Measurements from ENCODE around the gene PAFAH2. TPM values are rescaled to one million over a fixed set of nuclear protein-coding genes. Genes with fewer than 3 reads are reported as not detected.

Gene PAFAH2
- total and polyA plus RNA-seq, 2 of the 8 experiments (the other 6 are each of a cell fraction or from before 2014, with no cell fraction given): 7.7 to 9.3 TPM

GRCh38 chr1:25936947-25937346, 60.9 kb downstream of the PAFAH2 start:
- no peak overlapping the region for H3K23ac ChIP-seq (ENCODE audit: insufficient read length)
- no peaks in the 10 kb centered on the region; a peak in 1 of 7 replicates for H3K4me1 ChIP-seq (replicated peaks in 1 of 4; ENCODE audit: control insufficient read depth in 3 of 4, insufficient read depth in 4 of 4, low read length in 3 of 4)
- H3K4me2 ChIP-seq (ENCODE audit: insufficient read depth in 1 of 2, low read depth in 2 of 2, low read length in 2 of 2): no peak overlapping the region
- H4K20me1 ChIP-seq (replicated peaks in 1 of 2; ENCODE audit: control insufficient read depth in 1 of 2, insufficient read depth in 2 of 2, low read length in 2 of 2): no peaks in the 10 kb centered on the region
- H2BK5ac ChIP-seq (ENCODE audit: low read depth, low read length): no peak overlapping the region
- H3K9me3 ChIP-seq (ENCODE audit: insufficient read depth in 2 of 2, low read depth in 1 of 2, low read length in 1 of 2): no peaks in the 10 kb centered on the region
- no peak overlapping the region for H3K14ac ChIP-seq (ENCODE audit: insufficient read length)
- no peak overlapping the region for H3K4ac ChIP-seq (replicated peaks; ENCODE audit: insufficient read length, low read depth, low read length)
- H2BK120ac ChIP-seq (replicated peaks; ENCODE audit: low read depth, low read length): no peak overlapping the region
- no peaks in the 10 kb centered on the region for H3K23me2 ChIP-seq (ENCODE audit: low read depth, low read length)
- DNase-seq (ENCODE audit: low read depth in 1 of 2, low spot score in 2 of 2): no peak
- no peaks in the 10 kb centered on the region for H3K36me3 ChIP-seq (ENCODE audit: control insufficient read depth in 2 of 4, insufficient read depth in 4 of 4, low read length in 3 of 4)
- 90% methylated on average over 4 of the region's 4 CpGs; no CpG with 5 or more reads in 1 of the 2 experiments for WGBS, 2 experiments (ENCODE audit: extremely low coverage in 1 of 2, insufficient coverage in 1 of 2, insufficient read length in 1 of 2, insufficient replicate concordance in 2 of 2, low coverage in 1 of 2, low lambda C conversion rate in 2 of 2, missing lambda C conversion rate in 1 of 2)
- H2BK15ac ChIP-seq (ENCODE audit: low read length): no peak overlapping the region
- H3K79me2 ChIP-seq (ENCODE audit: control insufficient read depth in 1 of 2, insufficient read depth in 2 of 2, low read length in 2 of 2): no peaks in the 10 kb centered on the region
- peak overlapping the region; percentile 7; the same call in 1 of the 2 replicates for H2AFZ ChIP-seq (ENCODE audit: low read length)
- no peak overlapping the region for H3K56ac ChIP-seq (replicated peaks; ENCODE audit: insufficient read length, low read depth, low read length)
- H4K8ac ChIP-seq (ENCODE audit: extremely low read depth, insufficient read depth, low read length): no peak overlapping the region
- no peak overlapping the region for H2BK12ac ChIP-seq (ENCODE audit: low read depth, low read length)
- H3K27me3 ChIP-seq (replicated peaks in 1 of 4; ENCODE audit: control insufficient read depth in 3 of 4, extremely low read depth in 1 of 4, insufficient read depth in 3 of 4, low read length in 3 of 4): no peaks in the 10 kb centered on the region
- H3K79me1 ChIP-seq (ENCODE audit: low read depth, low read length): no peaks in the 10 kb centered on the region
- H3K18ac ChIP-seq (ENCODE audit: extremely low read depth, low read length): no peak overlapping the region
- H2AK5ac ChIP-seq (ENCODE audit: low read depth, low read length): no peak overlapping the region
- TF ChIP-seq RBBP5 (IDR thresholded peaks at IDR 0.05; ENCODE audit: borderline replicate concordance, low read depth, low read length) (no peak), ATF2 (IDR thresholded peaks at IDR 0.05; ENCODE audit: low read length) (no peak), GTF2F1 (IDR thresholded peaks at IDR 0.05; ENCODE audit: borderline replicate concordance, low read depth, low read length) (no peak), POLR2A (IDR thresholded peaks at IDR 0.05; ENCODE audit: control extremely low read depth in 1 of 2, low read depth in 2 of 2, low read length in 2 of 2) (no peak)
- FAIRE-seq: no peak
- ChIA-PET POLR2A (ENCODE audit: partially characterized antibody) (no interaction called here), CTCF (ENCODE audit: partially characterized antibody) (interaction anchor here (0.7 to 1.2 kb wide), 4 partner anchors 11 to 41 kb away, joined by 3 to 4 read pairs (median 3); no protein-coding TSS in a partner anchor)
- no peak overlapping the region for H4K91ac ChIP-seq (replicated peaks; ENCODE audit: insufficient read length, low read length)
- no peak overlapping the region for H3K27ac ChIP-seq (ENCODE audit: low read depth, low read length)
- H3K4me3 ChIP-seq (ENCODE audit: extremely low read depth in 1 of 4, insufficient read depth in 2 of 4, low read depth in 3 of 4, low read length in 4 of 4): no peak overlapping the region
- H3K9ac ChIP-seq (replicated peaks in 1 of 4; ENCODE audit: extremely low read depth in 1 of 4, low read depth in 3 of 4, low read length in 3 of 4): no peak overlapping the region
- H2BK20ac ChIP-seq (ENCODE audit: low read length): no peak overlapping the region
- H4K5ac ChIP-seq (ENCODE audit: insufficient read length, low read depth, low read length): no peak overlapping the region

Data from H1 (cell line).